ENCODE data around the gene HADHB.
"Not testable (repeated sequence)": the region's sequence is repeated elsewhere in the genome, so short reads cannot be mapped to it uniquely, and the experiment has no call there.

The HADHB gene

DNA sequence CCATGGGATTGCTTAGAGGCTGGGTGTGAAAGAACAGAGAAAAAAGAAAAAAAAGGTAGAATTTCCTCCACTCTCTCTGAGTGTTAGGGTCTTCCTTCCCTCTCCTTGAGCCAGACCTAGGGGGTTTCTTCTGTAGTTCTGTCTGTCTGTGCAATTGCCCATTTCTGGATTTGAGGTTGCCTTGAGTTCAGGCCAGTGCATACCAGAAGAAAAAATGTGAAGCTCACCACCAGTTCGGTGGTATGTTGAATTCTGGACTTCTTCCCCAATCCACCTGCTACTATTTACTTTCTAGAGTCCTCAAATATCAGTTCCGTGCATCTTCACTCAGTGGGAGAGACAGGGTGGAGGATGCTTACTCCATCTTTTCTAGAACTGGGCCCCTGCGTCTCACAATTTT, 85.9 kb downstream of the HADHB start:
- no peak for DNase-seq

DNA sequence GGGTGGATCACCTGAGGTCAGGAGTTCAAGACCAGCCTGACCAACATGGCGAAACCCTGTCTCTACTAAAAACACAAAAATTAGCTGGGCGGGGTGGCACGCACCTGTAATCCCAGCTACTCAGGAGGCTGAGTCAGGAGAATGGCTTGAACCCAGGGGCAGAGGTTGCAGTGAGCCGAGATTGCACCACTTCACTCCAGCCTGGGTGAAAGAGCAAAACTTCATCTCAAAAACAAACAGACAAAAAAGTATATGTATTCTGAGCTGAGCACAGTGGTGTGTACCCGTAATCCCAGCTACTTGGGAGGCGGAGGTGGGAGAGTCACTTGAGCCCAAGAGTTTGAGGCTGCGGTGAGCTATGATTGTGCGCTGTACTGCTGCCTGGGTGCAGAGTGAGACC, 86.6 kb downstream of the HADHB start:
- DNase-seq = not testable (repeated sequence)

DNA sequence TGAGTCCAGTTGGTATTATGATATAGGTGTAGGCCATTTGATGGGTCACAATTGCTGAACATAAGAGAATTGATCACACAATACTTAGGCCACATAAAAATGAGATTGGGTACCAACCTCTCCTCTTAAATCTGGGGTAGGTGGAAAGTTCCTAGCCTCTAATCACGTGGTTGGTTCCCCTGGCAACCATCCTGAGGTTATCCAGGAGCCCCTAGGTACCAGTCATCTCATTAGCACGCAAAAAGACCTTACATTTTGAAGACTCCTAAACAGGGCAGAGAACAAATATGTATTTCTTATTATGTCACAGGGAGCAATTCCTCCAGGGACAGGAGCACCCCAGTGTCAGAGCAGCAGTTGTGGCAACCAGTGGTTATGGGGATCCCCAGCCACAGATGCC, 88.6 kb downstream of the HADHB start:
- no peak for DNase-seq

DNA sequence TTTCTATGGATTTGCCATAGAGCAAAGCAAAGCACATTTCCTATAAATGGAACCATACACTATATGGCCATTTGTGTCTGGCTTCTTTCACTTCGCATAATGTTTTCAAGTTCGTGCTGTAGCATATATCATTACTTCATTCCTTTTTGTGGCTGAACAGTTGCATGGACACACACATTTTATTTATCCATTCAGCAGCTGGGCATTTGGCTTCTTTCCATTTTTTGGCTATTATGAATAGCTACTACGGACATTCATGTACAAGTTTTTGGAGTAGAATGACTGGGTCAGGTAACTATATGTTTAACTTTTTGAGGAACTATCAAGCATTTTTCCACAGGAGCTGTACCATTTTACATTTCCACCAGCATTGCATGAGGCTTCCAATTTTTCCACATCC, 90.5 kb downstream of the HADHB start:
- no peak for DNase-seq

DNA sequence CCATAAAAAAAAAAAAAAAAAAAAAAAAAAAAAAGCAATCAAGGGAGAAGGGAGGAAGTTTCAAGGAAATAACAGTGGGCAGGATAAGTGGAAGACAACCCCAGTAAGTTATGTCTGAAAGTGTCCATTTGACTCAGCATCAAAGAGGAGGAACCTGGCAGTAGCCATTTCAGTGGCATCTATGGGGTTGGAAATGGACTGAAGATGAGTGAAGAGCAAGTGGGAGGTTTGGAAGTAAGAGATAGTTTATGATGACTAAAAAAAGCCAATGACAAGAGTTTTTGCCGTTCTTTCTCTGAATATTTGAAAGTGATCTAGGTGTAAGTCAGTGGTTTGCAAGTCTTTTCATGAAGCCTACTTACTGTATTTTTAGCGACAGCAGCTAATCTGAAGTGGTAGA, 92.0 kb downstream of the HADHB start:
- no peak for DNase-seq

DNA sequence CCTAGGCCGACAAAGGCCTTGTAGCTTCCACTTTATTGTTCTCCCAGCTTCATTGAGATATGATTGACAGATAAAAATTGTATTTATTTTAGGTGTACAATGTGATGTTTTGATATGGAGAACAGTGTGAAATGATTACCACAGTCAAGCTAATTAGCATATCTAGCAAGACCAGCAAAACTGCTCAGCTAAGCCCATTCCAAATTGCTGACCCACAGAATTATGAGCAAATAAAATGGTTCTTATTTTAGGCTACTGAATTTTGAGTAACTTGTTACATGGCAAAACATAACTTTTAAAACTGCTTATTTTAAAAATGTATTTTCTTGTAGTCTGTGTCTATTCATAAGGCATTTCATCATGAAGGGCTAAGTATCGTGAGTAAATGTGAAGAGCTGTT, 92.6 kb downstream of the HADHB start:
- no peak for DNase-seq
